ENCODE results near the gene KMT2D.

Gene KMT2D

DNA sequence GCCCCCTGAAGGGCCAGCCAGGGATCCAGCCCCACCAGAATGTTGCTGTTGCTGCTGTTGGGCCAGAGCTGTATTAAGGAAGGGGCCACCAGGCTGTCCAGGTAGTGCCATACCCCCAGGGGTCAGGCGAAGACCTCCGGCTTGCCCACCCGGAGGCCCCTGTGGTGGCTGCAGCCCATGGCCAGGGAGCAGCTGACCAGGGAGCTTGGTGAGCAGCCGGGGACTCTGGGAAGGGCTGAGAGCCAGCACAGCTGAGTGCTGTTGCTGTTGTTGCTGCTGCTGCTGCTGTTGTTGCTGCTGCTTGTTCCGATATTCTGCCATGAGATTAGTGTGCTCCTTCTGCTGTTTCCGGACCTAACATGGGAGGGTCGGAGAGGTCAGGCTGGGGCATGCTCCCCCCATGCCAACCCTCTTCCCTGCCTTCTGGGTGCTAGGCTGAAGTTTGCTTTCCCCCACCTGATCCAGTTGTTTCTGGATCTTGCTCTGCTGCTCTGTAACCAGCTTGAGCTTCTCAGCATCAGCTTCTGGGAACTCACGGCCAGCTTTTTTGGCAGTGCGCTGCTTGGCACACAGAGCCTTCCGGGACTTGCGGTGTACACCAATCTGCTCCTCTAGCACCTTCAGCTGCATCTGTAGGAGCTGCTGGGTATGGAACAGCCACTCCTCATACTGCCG lies 26.8 kb downstream of the KMT2D start:
- H3K36me3 ChIP-seq (ENCODE audit: insufficient read depth, low read length): peaks cover 77% of the 10 kb centered on the region; the same call in 1 of the 2 replicates
- H3K4me1 ChIP-seq (ENCODE audit: insufficient read depth, low read length, poor library complexity, severe bottlenecking): no peaks in the 10 kb centered on the region

DNA sequence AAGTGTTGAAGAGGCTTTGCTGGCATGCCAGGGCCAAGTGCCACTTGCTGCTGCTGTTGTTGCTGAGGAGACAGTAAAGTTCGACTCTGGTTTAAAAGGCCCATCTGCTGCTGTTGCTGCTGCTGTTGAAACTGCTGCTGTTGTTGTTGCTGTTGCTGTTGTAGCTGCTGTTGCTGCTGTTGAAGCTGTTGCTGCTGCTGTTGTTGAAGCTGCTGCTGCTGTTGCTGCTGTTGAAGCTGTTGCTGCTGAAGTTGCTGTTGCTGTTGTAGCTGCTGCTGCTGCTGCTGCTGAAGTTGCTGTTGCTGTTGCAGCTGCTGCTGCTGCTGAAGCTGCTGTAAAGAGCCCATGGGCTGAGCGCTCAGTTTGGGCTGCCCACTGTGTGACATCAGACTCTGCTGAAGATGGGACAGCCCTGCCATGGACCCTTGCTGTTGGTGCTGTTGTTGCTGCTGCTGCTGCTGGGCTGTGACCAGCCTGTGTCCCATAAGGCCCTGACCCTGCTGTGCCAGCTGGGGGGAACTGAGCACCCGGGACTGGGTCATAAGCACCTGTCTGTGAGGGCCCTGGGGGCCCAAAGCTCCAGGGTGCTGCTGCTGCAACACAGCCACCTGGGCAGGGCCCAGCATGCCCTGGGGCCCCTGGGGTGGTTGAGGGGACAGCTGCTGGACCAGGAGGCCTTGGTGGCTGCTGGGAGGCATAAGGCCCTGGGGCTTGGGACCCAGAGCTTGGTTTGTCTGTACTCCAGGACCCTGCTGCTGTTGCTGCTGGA lies 27.7 kb downstream of the KMT2D start:
- H2AFZ ChIP-seq (ENCODE audit: low read length): no peak overlapping the region
- no peaks in the 10 kb centered on the region for H3K9me2 ChIP-seq (replicated peaks; ENCODE audit: low read depth, low read length)
- no peaks in the 10 kb centered on the region for H3K27me3 ChIP-seq (ENCODE audit: insufficient read depth, low read length, poor library complexity, severe bottlenecking)
- no peak overlapping the region for H3K4me3 ChIP-seq (ENCODE audit: low read length, poor library complexity, severe bottlenecking)
- no peaks in the 10 kb centered on the region for H3K9me3 ChIP-seq (ENCODE audit: insufficient read depth, low read depth, low read length)
- no peaks in the 10 kb centered on the region for H3F3A ChIP-seq (ENCODE audit: low read depth)
- no peaks in the 10 kb centered on the region for H3K79me2 ChIP-seq (ENCODE audit: insufficient read depth, low read length)
- H3K4me2 ChIP-seq (ENCODE audit: low read depth, low read length, poor library complexity, severe bottlenecking): no peak overlapping the region
- TF ChIP-seq EZH2phosphoT487 (IDR thresholded peaks at IDR 0.05; ENCODE audit: borderline replicate concordance) (no peak), CTCF (conservative IDR thresholded peaks at IDR 0.05; ENCODE audit: low read length) (no peak)
- H3K4me1 ChIP-seq (ENCODE audit: insufficient read depth, low read length, poor library complexity, severe bottlenecking): no peaks in the 10 kb centered on the region
- no peak overlapping the region for H3K9ac ChIP-seq (ENCODE audit: low read depth, low read length, poor library complexity, severe bottlenecking)
- H4K20me1 ChIP-seq (ENCODE audit: insufficient read depth, low read length, poor library complexity, severe bottlenecking): no peaks in the 10 kb centered on the region
- H3K36me3 ChIP-seq (ENCODE audit: insufficient read depth, low read length): peaks cover 77% of the 10 kb centered on the region; the same call in 1 of the 2 replicates

More for the DNA sequence above, 26.8 kb downstream of the KMT2D start:
- no peaks in the 10 kb centered on the region for H3K27me3 ChIP-seq (ENCODE audit: insufficient read depth, low read length, poor library complexity, severe bottlenecking)
- H3F3A ChIP-seq (ENCODE audit: low read depth): no peaks in the 10 kb centered on the region
- H3K79me2 ChIP-seq (ENCODE audit: insufficient read depth, low read length): no peaks in the 10 kb centered on the region
- no peaks in the 10 kb centered on the region for H3K9me3 ChIP-seq (ENCODE audit: insufficient read depth, low read depth, low read length)
- no peak overlapping the region for H3K4me2 ChIP-seq (ENCODE audit: low read depth, low read length, poor library complexity, severe bottlenecking)
- no peak overlapping the region for H3K9ac ChIP-seq (ENCODE audit: low read depth, low read length, poor library complexity, severe bottlenecking)
- H3K4me3 ChIP-seq (ENCODE audit: low read length, poor library complexity, severe bottlenecking): no peak overlapping the region
- TF ChIP-seq EZH2phosphoT487 (IDR thresholded peaks at IDR 0.05; ENCODE audit: borderline replicate concordance) (no peak), CTCF (conservative IDR thresholded peaks at IDR 0.05; ENCODE audit: low read length) (no peak)
- no peaks in the 10 kb centered on the region for H3K9me2 ChIP-seq (replicated peaks; ENCODE audit: low read depth, low read length)
- H2AFZ ChIP-seq (ENCODE audit: low read length): no peak overlapping the region
- no peaks in the 10 kb centered on the region for H4K20me1 ChIP-seq (ENCODE audit: insufficient read depth, low read length, poor library complexity, severe bottlenecking)

GRCh38 chr12:49032276-49032675 lies 28.3 kb downstream of the KMT2D start:
- no peaks in the 10 kb centered on the region for H3K9me3 ChIP-seq (ENCODE audit: insufficient read depth, low read depth, low read length)
- no peaks in the 10 kb centered on the region for H3K4me1 ChIP-seq (ENCODE audit: insufficient read depth, low read length, poor library complexity, severe bottlenecking)
- H3K9me2 ChIP-seq (replicated peaks; ENCODE audit: low read depth, low read length): no peaks in the 10 kb centered on the region
- no peak overlapping the region for H3K9ac ChIP-seq (ENCODE audit: low read depth, low read length, poor library complexity, severe bottlenecking)
- no peak overlapping the region for H3K4me3 ChIP-seq (ENCODE audit: low read length, poor library complexity, severe bottlenecking)
- no peak overlapping the region for H3K4me2 ChIP-seq (ENCODE audit: low read depth, low read length, poor library complexity, severe bottlenecking)
- TF ChIP-seq EZH2phosphoT487 (IDR thresholded peaks at IDR 0.05; ENCODE audit: borderline replicate concordance): no peak
- TF ChIP-seq CTCF (conservative IDR thresholded peaks at IDR 0.05; ENCODE audit: low read length): no peak
- no peaks in the 10 kb centered on the region for H4K20me1 ChIP-seq (ENCODE audit: insufficient read depth, low read length, poor library complexity, severe bottlenecking)
- peaks cover 76% of the 10 kb centered on the region; the same call in 1 of the 2 replicates for H3K36me3 ChIP-seq (ENCODE audit: insufficient read depth, low read length)
- no peaks in the 10 kb centered on the region for H3K27me3 ChIP-seq (ENCODE audit: insufficient read depth, low read length, poor library complexity, severe bottlenecking)
- no peaks in the 10 kb centered on the region for H3F3A ChIP-seq (ENCODE audit: low read depth)
- no peaks in the 10 kb centered on the region for H3K79me2 ChIP-seq (ENCODE audit: insufficient read depth, low read length)
- H2AFZ ChIP-seq (ENCODE audit: low read length): no peak overlapping the region

All from Loucy (cell line).